OCI-LY7 (cell line): ENCODE results near the gene SHROOM3. TPM values are rescaled to one million over a fixed set of nuclear protein-coding genes. Genes with fewer than 3 reads are reported as not detected.

Experiments used
- BruUV-seq: library from RNA; stranded (reverse); fragments of 400-500 nt; replicated peaks from 2 replicates; lab custom pipeline; 2021; lab: Mats Ljungman, UMichigan
- CTCF ChIA-PET: fragments of 300-600 bp; sonication (Branson Sonifier 250); formaldehyde crosslinking; loops from one replicate; lab custom pipeline; 2022; ENCODE audit warnings: antibody characterized with exemption; ENCODE audit not compliant: unreplicated experiment; lab: Charles Lee
- POLR2A ChIA-PET: fragments of 300-600 bp; sonication (Branson Sonifier 250); formaldehyde crosslinking; loops from one replicate; lab custom pipeline; 2022; ENCODE audit warnings: antibody characterized with exemption; lab: Charles Lee
- DNase-seq: peaks from one replicate; pipeline ENCODE4 v3.0.0-alpha.2; 2015; ENCODE audit warnings: low spot score
- H2AFZ ChIP-seq: fragments of 200-600 bp; sonication (generic), shearing (Covaris generic); 2 replicates; pipeline ENCODE4 v1.6.1; 2014; ENCODE audit warnings: mild to moderate bottlenecking, antibody characterized with exemption, low read length, moderate library complexity
- H3K27ac ChIP-seq: fragments of 200-600 bp; sonication (generic); 2 replicates; pipeline ENCODE4 v1.5.1; 2014; ENCODE audit warnings: mixed run types, low read depth, mild to moderate bottlenecking, moderate library complexity, low read length, inconsistent platforms; ENCODE audit not compliant: poor library complexity, severe bottlenecking
- H3K36me3 ChIP-seq: fragments of 200-600 bp; sonication (generic); 2 replicates; pipeline ENCODE4 v1.6.1; 2014; ENCODE audit warnings: mild to moderate bottlenecking, antibody characterized with exemption, low read length, moderate library complexity, mixed read lengths; ENCODE audit not compliant: insufficient read depth
- H3K4me1 ChIP-seq: fragments of 200-600 bp; sonication (generic); 2 replicates; pipeline ENCODE4 v1.5.1; 2014; ENCODE audit warnings: mild to moderate bottlenecking, low read length; ENCODE audit not compliant: insufficient read depth, poor library complexity, severe bottlenecking
- H3K4me2 ChIP-seq: fragments of 200-600 bp; sonication (generic); 2 replicates; pipeline ENCODE4 v1.6.1; 2014; ENCODE audit warnings: mild to moderate bottlenecking, low read length
- H3K4me3 ChIP-seq: fragments of 200-600 bp; sonication (generic); 2 replicates; pipeline ENCODE4 v1.5.1; 2014; ENCODE audit warnings: mild to moderate bottlenecking, low read depth, low read length; ENCODE audit not compliant: poor library complexity, severe bottlenecking
- H3K79me2 ChIP-seq: fragments of 200-600 bp; sonication (generic); 2 replicates; pipeline ENCODE4 v1.6.1; 2016; ENCODE audit warnings: low read depth, mild to moderate bottlenecking, low read length, moderate library complexity, mixed read lengths; ENCODE audit not compliant: insufficient read depth
- H3K9me2 ChIP-seq: fragments of 200-600 bp; sonication (generic); 2 replicates; pipeline ENCODE4 v1.6.1; 2016; ENCODE audit warnings: mild to moderate bottlenecking, low read length, mixed read lengths; ENCODE audit not compliant: insufficient read depth
- H3K9me3 ChIP-seq: fragments of 200-600 bp; sonication (generic); 2 replicates; pipeline ENCODE4 v1.6.1; 2014; ENCODE audit warnings: mild to moderate bottlenecking, mixed run types, low read length, mixed read lengths
- H4K20me1 ChIP-seq: fragments of 200-600 bp; sonication (generic); 2 replicates; pipeline ENCODE4 v1.6.1; 2014; ENCODE audit warnings: mild to moderate bottlenecking, antibody characterized with exemption, low read length, moderate library complexity, mixed read lengths; ENCODE audit not compliant: insufficient read depth
- EZH2phosphoT487 ChIP-seq: fragments of 200-600 bp; sonication (generic); IDR thresholded peaks from 2 replicates; pipeline ENCODE4 v1.6.1; 2018; ENCODE audit warnings: low read depth, borderline replicate concordance, mild to moderate bottlenecking, mixed run types, antibody characterized with exemption, low read length, moderate library complexity, mixed read lengths
- intact Hi-C: fragments of 100-400 bp; cut with micrococcal nuclease; formaldehyde crosslinking; loops from one replicate; pipeline ENCODE4 v1.10.0; 2022; ENCODE audit not compliant: unreplicated experiment
- total RNA-seq, 2 experiments: library from RNA; depleted of rRNA in 1 of 2; stranded (reverse); fragments of >200 nt in 1 of 2; shearing (Covaris generic) in 1 of 2; gene quantifications; 2 replicates each; pipeline ENCODE4 v1.2.3, GENCODE V29; 2014 to 2022
- TF ChIP-seq, protein P1 (sequence below): fragments of 200-600 bp; sonication (generic); conservative IDR thresholded peaks from 2 replicates; pipeline ENCODE4 v1.5.1; 2014; ENCODE audit warnings: mild to moderate bottlenecking, antibody characterized with exemption, low read length, moderate library complexity, mixed read lengths

SHROOM3 gene
- total RNA-seq, 2 experiments from 2014 or later, result not detected

DNA sequence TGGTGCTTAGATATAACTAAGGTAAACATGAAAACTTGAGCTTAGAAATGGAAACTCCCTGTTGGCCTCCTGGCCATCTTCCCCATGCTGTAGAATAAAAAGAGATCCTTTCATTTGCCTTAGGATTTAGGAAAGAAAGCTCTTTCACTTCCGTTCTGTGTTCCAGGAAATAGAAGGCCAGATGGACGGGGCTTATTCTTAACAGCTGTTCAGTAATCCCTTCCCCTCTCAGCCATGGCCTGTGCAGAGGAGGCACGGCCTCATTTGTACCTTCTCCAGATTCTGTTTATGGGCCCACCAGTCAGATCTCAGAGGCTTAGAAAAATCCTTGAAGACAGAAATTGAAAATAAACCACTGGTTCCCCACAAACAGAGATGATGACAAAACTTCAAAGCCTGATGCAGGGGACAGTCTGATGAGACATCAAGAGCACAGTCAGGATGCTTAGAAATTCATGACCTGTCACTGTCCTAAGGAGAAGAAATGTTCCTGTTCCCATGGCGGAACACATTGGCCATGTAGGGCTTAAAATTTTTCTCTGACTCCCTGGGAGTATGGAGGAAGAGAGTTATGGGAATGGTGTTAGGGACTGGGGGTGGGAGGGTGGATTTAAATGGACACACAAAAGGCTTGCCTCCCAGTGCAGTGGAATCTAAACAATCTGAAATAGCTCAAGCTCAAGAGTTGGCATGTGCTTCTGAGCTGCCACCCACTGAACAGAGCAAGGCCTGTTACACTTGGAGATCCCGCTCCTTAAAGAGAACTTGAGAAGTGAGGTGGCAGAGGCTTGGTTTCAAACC, 274.1 kb downstream of the SHROOM3 start:
- H4K20me1 ChIP-seq, result no peaks in the 10 kb centered on the region
- no peak for DNase-seq
- TF ChIP-seq, protein P1, sequence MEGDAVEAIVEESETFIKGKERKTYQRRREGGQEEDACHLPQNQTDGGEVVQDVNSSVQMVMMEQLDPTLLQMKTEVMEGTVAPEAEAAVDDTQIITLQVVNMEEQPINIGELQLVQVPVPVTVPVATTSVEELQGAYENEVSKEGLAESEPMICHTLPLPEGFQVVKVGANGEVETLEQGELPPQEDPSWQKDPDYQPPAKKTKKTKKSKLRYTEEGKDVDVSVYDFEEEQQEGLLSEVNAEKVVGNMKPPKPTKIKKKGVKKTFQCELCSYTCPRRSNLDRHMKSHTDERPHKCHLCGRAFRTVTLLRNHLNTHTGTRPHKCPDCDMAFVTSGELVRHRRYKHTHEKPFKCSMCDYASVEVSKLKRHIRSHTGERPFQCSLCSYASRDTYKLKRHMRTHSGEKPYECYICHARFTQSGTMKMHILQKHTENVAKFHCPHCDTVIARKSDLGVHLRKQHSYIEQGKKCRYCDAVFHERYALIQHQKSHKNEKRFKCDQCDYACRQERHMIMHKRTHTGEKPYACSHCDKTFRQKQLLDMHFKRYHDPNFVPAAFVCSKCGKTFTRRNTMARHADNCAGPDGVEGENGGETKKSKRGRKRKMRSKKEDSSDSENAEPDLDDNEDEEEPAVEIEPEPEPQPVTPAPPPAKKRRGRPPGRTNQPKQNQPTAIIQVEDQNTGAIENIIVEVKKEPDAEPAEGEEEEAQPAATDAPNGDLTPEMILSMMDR, result no peak
- TF ChIP-seq EZH2phosphoT487, result no peak
- H3K4me2 ChIP-seq, result no peak overlapping the region
- H3K79me2 ChIP-seq, result no peaks in the 10 kb centered on the region
- H3K9me2 ChIP-seq, result no peaks in the 10 kb centered on the region
- H3K9me3 ChIP-seq, result no peaks in the 10 kb centered on the region
- no peaks in the 10 kb centered on the region for H3K4me1 ChIP-seq
- no peak overlapping the region for H3K4me3 ChIP-seq
- intact Hi-C loops, result no loop called here
- no TSS peak for BruUV-seq
- H2AFZ ChIP-seq, result no peak overlapping the region
- ChIA-PET POLR2A (no interaction called here), CTCF (no interaction called here)
- no peaks in the 10 kb centered on the region for H3K36me3 ChIP-seq
- no peak overlapping the region for H3K27ac ChIP-seq

DNA sequence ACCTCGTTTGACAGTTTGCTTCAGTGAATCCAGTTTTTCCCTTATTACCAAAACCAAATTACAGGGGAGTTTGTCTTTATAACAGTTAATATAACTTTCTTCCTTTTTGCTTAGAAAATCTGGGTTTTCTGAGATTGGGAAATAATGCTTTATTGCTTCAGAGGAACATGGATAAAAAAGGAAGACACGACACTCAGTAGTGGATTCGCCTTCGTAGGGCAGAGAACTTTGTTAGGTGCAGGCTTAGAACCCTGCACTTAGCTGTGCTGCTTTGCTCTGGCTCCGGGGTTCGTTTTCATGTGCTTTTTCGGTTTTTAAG, 274.7 kb downstream of the SHROOM3 start:
- no peaks in the 10 kb centered on the region for H3K9me2 ChIP-seq
- BruUV-seq, result no TSS peak
- POLR2A ChIA-PET, result no interaction called here
- no peaks in the 10 kb centered on the region for H3K4me1 ChIP-seq
- H3K9me3 ChIP-seq, result no peaks in the 10 kb centered on the region
- no peaks in the 10 kb centered on the region for H4K20me1 ChIP-seq
- TF ChIP-seq, protein P1, result no peak
- no peak for TF ChIP-seq EZH2phosphoT487
- CTCF ChIA-PET, result no interaction called here
- H3K79me2 ChIP-seq, result no peaks in the 10 kb centered on the region
- DNase-seq, result no peak
- no peak overlapping the region for H2AFZ ChIP-seq
- H3K4me3 ChIP-seq, result no peak overlapping the region
- no peak overlapping the region for H3K4me2 ChIP-seq
- H3K36me3 ChIP-seq, result no peaks in the 10 kb centered on the region
- intact Hi-C loops, result no loop called here
- no peak overlapping the region for H3K27ac ChIP-seq

DNA sequence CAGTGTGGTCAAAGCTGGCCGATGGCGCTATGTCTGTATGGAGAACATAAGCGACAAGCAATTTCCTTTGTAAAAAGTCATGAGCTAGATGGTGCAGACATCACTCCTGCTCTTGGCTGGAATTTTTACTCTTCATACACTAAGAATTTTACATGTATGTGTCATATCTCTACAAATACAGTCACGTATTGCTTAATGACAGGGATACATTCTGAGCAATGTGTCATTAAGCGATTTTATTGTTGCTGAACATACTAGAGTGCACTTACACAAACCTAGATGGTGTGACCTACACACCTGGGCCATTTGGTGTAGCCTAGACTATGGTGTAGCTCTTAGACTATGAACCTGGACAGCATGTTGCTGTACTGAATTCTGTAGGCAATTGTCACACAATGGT, 277.5 kb downstream of the SHROOM3 start:
- H3K9me2 ChIP-seq, result no peaks in the 10 kb centered on the region
- no TSS peak for BruUV-seq
- no peaks in the 10 kb centered on the region for H4K20me1 ChIP-seq
- H3K27ac ChIP-seq, result no peak overlapping the region
- no peak overlapping the region for H3K4me3 ChIP-seq
- TF ChIP-seq EZH2phosphoT487, result no peak
- TF ChIP-seq, protein P1, result no peak
- no peaks in the 10 kb centered on the region for H3K79me2 ChIP-seq
- POLR2A ChIA-PET, result interaction anchor here (0.9 kb wide), 3 partner anchors 9 to 20 kb away, joined by 3 read pairs; no protein-coding TSS in a partner anchor
- no peak overlapping the region for H3K4me2 ChIP-seq
- no peaks in the 10 kb centered on the region for H3K36me3 ChIP-seq
- H3K9me3 ChIP-seq, result no peaks in the 10 kb centered on the region
- intact Hi-C loops, result no loop called here
- CTCF ChIA-PET, result no interaction called here
- DNase-seq, result no peak
- no peaks in the 10 kb centered on the region for H3K4me1 ChIP-seq
- no peak overlapping the region for H2AFZ ChIP-seq
